ENCODE measurements around the gene EZH2.

EZH2 gene

DNA sequence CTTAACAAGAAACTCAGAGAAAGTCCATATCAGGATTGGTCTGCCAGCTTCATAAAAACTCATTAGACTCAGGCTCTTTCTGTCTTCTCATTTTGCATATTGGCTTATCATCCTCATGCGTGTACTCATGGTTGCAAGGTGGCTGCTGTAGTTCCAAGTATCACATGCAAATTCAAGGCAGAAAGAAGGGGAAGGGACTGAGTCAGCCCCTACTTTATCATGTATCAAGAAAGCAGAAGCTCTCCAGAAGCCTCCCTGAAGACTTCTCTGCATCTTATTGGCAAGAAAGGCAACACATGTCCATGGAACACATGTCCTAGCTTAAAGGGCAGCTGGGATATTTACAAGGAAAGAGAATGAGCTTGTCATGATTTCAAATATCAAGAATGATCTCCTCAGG, 19.4 kb upstream of the EZH2 start:
- no peak for DNase-seq (ENCODE audit: low read depth)
- TF ChIP-seq, protein P1, sequence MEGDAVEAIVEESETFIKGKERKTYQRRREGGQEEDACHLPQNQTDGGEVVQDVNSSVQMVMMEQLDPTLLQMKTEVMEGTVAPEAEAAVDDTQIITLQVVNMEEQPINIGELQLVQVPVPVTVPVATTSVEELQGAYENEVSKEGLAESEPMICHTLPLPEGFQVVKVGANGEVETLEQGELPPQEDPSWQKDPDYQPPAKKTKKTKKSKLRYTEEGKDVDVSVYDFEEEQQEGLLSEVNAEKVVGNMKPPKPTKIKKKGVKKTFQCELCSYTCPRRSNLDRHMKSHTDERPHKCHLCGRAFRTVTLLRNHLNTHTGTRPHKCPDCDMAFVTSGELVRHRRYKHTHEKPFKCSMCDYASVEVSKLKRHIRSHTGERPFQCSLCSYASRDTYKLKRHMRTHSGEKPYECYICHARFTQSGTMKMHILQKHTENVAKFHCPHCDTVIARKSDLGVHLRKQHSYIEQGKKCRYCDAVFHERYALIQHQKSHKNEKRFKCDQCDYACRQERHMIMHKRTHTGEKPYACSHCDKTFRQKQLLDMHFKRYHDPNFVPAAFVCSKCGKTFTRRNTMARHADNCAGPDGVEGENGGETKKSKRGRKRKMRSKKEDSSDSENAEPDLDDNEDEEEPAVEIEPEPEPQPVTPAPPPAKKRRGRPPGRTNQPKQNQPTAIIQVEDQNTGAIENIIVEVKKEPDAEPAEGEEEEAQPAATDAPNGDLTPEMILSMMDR (IDR thresholded peaks at IDR 0.05; ENCODE audit: low read length, missing control alignments) = no peak
- no peak overlapping the region for H3K4me3 ChIP-seq (replicated peaks; ENCODE audit: low read depth, low read length)

DNA sequence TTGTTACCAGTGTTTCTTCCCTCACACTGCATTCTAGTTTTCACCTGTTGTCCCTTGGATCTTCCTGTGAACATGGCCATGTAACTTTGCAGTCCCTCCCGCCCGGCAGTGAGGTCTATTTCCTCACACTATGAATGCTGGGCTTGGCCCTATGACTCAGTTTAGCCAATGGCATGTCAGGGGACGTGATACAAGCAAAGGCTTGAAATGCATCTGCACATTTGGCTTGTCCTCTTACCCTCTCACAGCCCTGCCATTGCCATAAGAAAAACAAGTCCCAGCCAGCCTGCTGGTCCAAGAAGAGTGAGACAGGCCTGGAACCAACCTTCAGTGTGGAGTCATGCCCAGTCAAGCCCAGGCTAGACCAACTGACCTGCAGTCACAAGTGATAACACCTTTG, 17.1 kb upstream of the EZH2 start:
- DNase-seq (ENCODE audit: low read depth) = no peak
- TF ChIP-seq, protein P1 (IDR thresholded peaks at IDR 0.05; ENCODE audit: low read length, missing control alignments) = no peak
- H3K4me3 ChIP-seq (replicated peaks; ENCODE audit: low read depth, low read length) = no peak overlapping the region

DNA sequence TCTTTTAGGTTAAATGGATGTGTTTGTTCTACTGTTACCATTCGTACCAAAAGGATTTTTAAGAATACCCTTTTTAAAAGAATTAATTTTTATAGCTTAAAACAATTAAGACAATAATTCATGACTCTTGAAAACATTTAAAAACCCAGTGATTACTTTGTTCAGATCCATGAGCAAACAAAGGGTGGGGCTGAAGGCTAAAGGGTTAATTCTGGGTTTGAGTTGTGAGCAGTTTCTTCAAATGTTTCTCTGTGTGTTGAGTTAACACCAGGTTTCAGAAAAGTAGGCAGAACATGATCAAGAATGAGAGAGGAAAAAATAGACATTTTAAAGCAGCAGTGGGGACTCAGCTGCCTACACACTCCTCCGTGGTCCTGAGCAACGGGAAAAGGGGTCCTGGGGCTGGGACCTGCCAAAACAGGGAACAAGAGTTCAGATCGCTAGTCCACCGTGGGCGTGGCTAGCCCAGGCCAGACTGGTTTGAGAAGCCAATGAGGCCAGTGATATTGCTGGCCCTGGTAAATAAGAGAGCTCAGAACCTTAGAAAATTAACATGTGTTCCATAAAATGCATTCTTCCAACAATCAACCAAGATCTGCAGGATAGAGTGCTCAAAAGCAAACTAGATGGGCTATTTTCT, 14.9 kb upstream of the EZH2 start:
- DNase-seq (ENCODE audit: low read depth) = no peak
- no peak overlapping the region for H3K4me3 ChIP-seq (replicated peaks; ENCODE audit: low read depth, low read length)
- TF ChIP-seq, protein P1 (IDR thresholded peaks at IDR 0.05; ENCODE audit: low read length, missing control alignments) = no peak

DNA sequence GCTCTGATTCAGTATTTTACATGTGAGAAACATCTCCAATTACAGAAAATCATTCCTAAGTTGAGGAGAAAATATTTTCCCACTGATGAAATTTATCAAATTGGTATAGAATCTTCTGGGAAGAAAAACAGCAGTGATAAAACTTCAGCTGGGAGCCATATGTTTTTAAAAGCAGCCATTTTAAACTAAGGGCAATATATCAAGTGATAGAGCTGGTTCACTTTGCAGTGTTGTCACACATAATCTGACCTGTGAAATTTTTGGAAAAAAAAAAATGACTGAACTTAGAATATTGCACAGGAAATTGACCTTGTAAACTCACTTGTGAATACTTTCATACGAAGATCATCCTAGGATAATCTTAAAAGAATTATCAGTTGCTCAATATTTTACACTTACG, 10.5 kb upstream of the EZH2 start:
- H3K4me3 ChIP-seq (replicated peaks; ENCODE audit: low read depth, low read length) = no peak overlapping the region
- TF ChIP-seq, protein P1 (IDR thresholded peaks at IDR 0.05; ENCODE audit: low read length, missing control alignments) = no peak
- no peak for DNase-seq (ENCODE audit: low read depth)

DNA sequence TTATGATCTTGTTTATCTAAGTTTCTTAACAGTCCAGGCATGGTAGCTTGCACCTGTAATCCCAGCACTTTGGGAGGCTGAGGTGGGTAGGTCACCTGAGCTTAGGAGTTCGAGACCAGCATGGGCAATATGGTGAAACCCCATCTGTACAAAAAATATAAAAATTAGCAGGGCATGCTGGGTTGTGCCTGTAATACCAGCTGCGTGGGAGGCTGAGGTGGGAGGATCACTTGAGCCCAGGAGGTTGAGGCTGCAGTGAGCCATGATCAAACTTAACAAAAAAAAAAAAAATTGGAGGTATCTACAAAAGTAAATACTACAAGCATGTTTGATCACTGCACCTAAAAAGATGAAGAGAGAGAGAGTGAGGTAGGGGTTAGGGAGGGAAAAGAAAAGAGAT, 9.0 kb upstream of the EZH2 start:
- no peak overlapping the region for H3K4me3 ChIP-seq (replicated peaks; ENCODE audit: low read depth, low read length)
- TF ChIP-seq, protein P1 (IDR thresholded peaks at IDR 0.05; ENCODE audit: low read length, missing control alignments) = no peak
- no peak for DNase-seq (ENCODE audit: low read depth)

DNA sequence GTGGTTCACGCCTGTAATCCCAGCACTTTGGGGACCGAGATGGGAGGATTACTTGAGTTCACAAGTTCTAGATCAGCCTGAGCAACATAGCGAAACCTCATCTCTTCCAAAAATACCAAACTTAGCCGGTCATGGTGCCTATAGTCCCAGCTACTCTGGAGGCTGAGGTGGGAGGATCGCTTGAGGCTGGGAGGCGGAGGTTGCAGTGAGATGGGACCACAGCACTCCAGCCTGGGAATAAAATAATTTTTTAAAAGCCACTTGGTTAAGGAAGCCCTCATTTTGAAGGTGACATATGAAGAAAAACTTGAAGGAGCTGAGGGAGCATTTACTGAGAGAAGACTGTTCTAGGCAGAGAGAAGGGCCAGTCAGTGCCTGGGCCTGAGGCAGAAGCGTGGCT, 4.2 kb upstream of the EZH2 start:
- TF ChIP-seq, protein P1 (IDR thresholded peaks at IDR 0.05; ENCODE audit: low read length, missing control alignments) = no peak
- DNase-seq (ENCODE audit: low read depth) = no peak
- no peak overlapping the region for H3K4me3 ChIP-seq (replicated peaks; ENCODE audit: low read depth, low read length)

DNA sequence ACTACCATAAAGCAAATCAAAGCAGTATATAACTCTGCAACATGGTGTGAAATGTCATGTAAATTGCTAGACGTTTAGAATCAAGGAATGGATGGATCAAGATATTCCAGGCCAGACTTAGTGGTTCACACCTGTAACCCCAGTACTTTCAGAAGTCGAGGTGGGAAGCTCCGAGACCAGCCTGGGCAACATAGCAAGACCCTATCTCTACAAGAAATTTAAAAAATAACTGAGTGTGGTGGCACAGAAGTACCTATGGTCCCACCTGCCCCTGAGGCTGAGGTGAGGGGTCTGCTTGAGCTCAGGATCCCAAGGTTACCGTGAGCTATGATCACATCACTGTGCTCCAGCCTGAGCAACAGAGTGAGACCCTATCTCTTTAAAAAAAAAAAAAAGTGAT, 2.8 kb upstream of the EZH2 start:
- TF ChIP-seq, protein P1 (IDR thresholded peaks at IDR 0.05; ENCODE audit: low read length, missing control alignments) = no peak
- H3K4me3 ChIP-seq (replicated peaks; ENCODE audit: low read depth, low read length) = no peak overlapping the region
- no peak for DNase-seq (ENCODE audit: low read depth)

All from fibroblast of pulmonary artery (primary cell).